ENCODE results near the gene PAPOLG.
A peak's percentile ranks its signal among the peaks of the same experiment; 100 is the strongest.
"Not testable (repeated sequence)": the region's sequence is repeated elsewhere in the genome, so short reads cannot be mapped to it uniquely, and the experiment has no call there.

The PAPOLG gene

DNA sequence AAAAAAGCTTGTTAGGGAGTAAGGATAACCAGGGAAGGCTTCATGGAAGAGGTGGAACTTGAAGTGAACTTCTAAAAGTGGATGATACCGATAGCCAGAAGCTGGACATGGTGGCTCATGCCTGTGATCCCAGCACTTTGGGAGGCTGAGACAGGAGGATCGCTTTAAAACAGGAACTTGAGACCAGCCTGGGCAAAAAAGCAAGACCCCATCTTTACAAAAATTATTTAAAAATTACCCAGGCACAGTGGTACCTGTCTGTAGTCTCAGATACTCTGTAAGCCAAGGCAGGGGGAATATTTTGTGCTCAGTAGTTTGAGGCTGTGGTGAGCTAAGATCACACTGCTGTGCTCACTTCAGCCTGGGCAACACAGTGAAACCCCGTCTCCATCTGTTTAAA lies 10.2 kb downstream of the PAPOLG start:
- no peak for DNase-seq (ENCODE audit: low read depth)
- H3K4me3 ChIP-seq (ENCODE audit: low read depth, low read length), result no peak overlapping the region

DNA sequence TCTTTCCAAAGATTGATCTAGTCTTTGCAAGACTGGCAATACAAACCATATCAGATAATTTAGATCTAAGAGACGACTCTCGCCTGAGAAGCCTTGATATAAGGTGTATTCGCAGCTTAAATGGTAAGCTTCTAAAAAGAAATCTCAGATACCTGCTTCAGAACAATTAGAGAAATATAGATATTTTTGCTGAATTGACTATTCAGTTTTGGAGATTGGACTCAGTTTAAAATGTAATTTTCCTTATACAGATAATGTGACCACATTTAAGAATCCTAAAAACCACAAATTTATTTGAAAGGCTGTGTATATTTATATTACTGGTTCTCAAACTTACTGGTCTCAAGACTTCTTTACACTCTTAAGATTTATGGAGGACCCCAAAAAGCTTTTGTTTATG lies 15.4 kb downstream of the PAPOLG start:
- DNase-seq (ENCODE audit: low read depth), result no peak
- no peak overlapping the region for H3K4me3 ChIP-seq (ENCODE audit: low read depth, low read length)

DNA sequence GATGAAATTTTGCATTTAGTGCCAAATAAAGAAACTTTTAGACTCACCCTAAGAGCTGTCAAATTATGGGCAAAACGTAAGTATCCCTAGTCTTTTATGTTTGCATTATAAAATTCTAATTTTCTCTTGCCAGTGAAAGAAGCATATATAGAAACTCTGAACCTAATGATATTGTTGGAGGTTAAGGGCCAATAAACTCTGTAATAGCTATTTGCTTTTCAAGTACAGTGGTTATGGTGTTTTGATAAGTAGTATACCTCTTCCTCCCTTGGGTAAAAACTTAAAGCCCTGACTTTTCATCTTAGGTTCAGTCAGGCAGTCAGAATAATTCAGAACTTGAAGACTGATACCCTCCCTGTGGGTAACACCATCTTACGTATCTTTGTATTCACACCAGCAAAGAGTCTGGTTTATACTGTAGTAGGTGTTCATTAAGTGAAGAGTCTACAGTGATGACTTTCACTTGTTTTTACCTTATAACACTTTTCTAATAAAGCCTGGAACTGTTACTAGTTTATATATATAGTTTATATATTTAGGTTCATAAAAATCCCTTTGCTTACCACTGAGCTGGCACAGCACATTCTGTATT lies 19.1 kb downstream of the PAPOLG start:
- DNase-seq (ENCODE audit: low read depth), result no peak
- H3K4me3 ChIP-seq (ENCODE audit: low read depth, low read length), result no peak overlapping the region

DNA sequence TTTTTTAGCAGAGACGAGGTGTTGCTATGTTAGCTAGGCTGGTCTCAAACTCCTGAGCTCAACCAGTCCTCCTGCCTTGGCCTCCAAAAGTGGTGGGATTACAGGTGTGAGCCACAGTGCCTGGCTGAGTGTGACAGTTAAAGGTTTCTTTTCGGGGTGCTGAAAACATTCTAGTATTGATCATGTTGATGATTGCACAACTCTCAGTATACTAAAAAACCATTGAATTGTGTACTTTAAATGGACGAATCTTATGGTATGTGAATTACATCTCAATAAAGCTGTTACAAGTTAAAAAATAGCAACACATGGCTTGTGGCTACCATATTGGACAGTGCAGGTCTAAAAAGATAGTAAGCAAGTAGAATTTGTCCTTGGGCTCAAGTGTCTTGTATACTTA lies 22.3 kb downstream of the PAPOLG start:
- no peak overlapping the region for H3K4me3 ChIP-seq (ENCODE audit: low read depth, low read length)
- DNase-seq (ENCODE audit: low read depth), result no peak

DNA sequence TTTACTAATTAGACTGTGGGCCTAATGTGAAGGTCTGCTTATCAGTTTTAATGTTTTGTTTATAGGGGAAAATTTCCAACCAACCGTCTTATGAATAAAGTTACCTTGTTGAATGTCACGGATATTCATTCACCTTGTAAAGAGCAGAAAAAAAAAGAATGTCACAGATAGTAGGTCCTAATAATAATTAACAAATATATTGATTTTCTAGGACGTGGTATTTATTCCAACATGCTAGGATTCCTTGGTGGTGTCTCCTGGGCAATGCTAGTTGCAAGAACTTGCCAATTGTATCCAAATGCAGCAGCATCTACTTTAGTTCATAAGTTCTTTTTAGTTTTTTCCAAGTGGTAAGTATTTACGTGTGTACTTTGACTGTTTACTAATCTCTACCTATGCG lies 23.4 kb downstream of the PAPOLG start:
- no peak for DNase-seq (ENCODE audit: low read depth)
- no peak overlapping the region for H3K4me3 ChIP-seq (ENCODE audit: low read depth, low read length)

DNA sequence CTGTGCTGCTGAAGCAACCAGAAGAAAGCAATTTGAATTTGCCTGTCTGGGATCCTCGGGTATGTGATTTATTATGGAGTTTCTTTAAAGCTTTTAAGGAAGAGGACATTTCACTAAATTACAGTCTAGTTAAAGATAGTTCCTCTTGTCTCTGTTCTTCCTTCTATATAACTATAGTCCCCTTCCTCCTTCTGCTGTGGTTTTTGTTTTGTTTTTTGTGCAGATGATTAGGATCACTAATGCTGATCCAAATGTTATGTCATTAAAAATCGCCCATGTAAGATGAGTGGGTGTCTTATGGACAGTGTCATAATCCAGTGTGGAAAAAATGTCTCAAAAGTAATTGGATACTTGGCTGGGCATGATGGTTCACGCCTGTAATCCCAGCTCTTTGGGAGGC lies 24.7 kb downstream of the PAPOLG start:
- H3K4me3 ChIP-seq (ENCODE audit: low read depth, low read length), result no peak overlapping the region
- DNase-seq (ENCODE audit: low read depth), result no peak

DNA sequence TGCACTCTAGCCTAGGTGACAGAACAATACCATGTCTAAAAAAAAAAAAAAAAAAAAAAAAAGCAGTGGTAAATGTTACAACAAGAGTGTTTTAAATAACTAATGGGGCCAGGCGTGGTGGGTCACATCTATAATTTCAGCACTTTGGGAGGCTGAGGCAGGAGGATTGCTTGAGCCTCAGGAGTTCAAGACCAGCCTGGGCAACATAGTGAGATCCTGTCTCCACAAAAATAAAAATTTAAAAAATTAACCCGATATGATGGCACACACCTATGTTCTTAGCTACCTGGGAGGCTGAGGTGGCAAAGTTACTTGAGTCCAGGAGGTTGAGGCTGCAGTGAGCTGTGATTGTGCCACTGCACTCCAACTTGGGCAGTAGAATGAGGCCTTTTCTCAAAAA lies 37.1 kb downstream of the PAPOLG start:
- DNase-seq (ENCODE audit: low read depth), result no peak
- no peak overlapping the region for H3K4me3 ChIP-seq (ENCODE audit: low read depth, low read length)

DNA sequence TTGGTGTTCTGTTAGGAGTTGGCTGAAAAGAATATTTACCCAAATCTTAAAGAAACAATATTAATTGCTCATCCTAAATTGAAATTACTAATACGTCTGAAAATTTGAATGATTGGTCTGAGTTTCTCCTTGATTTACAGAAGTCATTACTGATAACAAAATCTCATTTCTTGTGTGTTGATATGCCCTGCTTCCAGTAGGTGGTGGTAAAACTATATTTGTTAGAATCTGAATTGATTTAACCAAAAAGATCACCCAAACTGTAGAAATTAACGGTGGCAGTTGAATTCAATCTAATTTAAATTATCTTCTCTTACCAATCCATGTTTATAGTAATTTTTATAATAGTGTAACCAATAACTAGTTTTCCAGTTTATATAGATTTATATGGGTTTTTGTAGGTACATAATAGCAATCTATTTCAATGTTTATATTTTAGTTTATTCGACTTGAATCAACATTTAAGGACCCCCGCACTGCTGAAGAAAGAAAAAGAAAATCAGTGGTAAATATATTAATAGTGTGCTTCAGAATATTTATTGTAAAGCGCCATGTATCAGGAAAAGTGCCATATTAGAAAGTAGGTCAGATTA lies 38.3 kb downstream of the PAPOLG start:
- no peak for DNase-seq (ENCODE audit: low read depth)
- no peak overlapping the region for H3K4me3 ChIP-seq (ENCODE audit: low read depth, low read length)

DNA sequence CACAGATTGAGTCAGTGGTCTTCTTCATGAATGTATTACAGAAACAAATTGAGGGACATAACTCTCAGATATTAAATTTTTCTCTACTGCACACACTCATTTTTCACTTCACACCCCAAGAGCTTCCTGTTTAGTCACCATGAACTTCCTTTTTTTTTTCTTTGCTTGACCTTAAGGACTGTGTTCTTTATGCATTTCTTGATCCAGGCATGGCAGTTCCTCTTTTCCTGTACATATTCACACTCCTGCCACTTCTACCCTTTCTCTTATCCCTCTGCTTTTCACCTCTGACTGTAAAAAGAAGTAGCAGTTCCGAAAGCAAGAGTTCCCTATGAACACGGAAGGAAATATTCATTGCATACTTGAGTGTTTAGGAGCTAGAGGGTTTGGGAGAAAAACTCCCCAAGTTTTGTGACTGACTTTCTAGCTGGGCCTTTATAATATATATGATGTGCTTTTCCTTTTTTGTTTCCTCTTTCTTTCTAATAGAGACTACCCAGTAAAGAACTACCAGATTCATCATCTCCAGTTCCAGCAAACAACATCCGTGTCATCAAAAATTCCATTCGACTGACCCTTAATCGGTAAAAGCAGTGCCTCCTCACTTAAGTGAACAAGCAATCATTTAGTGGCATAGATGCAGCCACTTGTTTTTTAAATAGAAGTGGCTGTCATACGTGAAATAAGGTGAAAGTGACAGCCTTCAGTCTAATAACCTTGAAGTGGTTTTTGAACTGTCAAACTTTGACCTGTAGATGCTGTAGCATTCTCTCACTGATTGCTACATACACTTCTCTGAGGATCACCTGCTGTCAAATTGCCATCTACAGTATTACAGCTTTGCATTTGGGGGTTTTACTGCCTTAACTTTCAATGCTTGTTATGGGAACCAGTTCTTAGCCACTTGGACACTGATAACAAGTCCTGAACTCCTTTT lies 40.8 kb downstream of the PAPOLG start:
- no peak overlapping the region for H3K4me3 ChIP-seq (ENCODE audit: low read depth, low read length)
- no peak for DNase-seq (ENCODE audit: low read depth)

DNA sequence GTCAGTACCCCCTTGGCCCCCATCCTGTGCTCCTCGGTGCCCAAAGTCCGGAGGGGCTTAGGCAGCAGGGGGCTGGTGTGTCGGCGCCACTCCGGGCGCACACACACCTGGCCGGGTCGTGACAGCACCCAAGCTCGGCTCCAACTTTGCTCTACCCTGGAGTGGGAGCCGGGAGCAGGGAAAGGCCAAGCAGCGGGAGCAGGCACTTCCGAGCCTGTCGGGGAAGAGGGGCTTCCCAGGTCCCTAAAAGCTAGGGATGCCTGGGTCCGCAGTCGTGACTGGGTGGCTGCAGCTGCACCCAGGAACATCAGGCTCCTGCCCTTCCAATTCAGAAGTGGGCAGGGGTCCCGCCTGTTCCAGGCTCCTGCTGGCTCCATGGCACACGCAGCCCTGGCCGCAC lies 48.4 kb downstream of the PAPOLG start:
- H3K4me3 ChIP-seq (ENCODE audit: low read depth, low read length), result no peak overlapping the region
- no peak for DNase-seq (ENCODE audit: low read depth)

DNA sequence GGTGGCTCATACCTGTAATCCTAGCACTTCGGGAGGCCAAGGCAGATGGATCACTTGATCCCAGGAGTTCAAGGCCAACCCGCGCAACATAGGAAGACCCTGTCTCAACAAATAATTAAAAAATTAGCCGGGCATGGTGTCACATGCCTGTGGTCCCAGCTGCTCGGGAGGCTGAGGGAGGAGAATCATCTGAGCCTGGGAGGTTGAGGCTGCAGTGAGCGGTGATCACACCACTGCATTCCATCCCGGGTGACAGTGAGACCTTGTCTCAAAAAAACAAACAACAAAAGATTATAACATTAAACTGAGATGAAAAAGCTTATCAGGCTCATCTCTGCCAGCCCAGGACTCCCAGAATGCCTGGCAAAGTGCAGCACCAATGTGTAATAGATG lies 50.5 kb downstream of the PAPOLG start:
- no peak overlapping the region for H3K4me3 ChIP-seq (ENCODE audit: low read depth, low read length)
- no peak for DNase-seq (ENCODE audit: low read depth)

DNA sequence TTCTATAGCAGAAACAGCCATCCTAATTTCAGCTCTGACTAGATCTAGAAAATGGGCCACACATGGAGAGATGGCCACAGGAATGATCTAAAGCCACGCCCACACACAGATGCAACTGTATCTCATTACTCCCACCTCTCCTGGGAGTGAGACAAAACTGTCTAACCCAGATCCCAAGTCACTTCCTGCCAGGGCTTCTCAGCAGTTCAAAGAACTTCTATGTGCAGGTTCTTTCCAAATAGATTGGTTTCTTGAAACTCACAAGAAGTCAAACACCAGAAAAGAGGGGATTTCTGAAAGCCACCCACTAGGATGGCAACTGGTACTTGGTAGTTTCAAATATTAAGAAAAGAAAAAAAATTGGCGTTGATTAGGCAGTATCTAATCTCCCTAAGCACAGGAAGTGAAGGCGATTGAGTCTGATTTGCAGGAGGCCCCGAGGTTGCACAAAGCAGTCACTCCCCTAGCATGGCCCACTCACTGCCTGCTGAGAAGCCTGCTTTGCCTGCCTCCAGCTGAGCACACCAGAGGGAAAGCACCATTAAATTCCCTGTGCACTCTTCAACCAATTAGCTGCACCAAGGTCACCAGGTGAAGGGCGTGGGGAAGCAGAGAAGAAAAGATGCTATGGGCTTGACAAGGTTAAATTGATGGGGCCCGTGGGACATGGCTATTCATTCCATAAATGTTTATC lies 51.1 kb downstream of the PAPOLG start:
- H3K4me3 ChIP-seq (ENCODE audit: low read depth, low read length), result no peak overlapping the region
- DNase-seq (ENCODE audit: low read depth), result peak; percentile 53

DNA sequence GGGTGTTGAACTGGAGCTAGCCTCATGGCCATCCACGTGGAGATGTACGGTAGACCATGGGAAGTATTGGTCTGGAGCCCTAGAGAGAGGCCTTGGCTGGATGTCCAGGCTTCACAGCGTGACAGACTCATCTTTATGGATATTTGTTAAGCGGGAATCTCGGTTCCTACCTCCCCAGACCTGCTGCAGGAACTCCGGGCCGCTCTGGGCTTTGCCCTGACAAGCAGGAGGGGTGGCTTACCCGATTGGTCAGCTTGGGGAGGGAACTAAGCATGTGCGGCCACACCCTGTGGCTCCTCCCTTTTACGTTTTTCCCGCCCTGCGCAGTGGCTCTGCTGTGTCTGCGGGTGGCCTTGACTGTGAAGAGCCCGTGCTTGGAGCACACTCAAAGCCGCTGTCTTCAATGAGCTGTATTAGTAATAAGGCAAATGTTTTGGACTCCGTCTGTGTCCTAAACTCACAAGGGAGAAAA lies 52.3 kb downstream of the PAPOLG start:
- no peak overlapping the region for H3K4me3 ChIP-seq (ENCODE audit: low read depth, low read length)
- DNase-seq (ENCODE audit: low read depth), result no peak

DNA sequence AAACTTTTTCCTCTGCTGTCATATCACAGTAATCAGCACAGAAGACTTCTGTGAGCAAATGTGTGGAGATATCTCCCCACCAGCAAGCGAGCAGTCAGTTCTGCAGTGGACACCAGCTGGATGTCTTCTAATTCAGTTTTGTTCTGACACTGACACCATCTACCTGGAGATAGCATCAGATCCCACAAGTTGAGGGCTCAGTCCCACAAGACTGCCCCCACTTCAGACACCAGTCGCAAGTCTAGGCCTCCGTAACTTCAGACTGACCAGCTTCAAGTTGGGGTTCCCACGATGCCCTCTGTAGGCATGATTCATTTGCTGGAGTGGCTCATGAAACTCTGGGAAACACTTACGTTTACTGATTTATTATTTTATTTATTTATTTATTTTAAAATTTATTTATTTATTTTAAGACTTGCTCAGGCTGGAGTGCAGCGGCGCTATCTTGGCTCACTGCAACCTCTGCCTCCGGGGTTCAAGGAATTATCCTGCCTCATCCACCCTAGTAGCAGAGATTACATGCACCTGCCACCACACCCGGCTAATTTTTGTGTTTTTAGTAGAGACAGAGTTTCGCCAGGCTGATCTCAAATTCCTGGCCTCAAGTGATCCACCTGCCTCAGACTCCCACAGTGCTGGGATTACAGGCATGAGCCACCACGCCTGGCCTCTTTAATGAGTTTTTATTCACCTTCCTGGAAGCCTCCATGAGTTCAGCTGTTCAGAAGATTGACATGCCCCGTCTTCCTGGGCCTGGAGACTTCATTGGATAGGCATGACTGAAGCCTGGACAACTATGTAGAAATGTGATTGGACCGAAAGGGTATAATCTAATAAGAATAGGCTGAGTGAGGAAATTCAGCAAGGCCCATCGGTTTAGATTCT lies 55.7 kb downstream of the PAPOLG start:
- DNase-seq (ENCODE audit: low read depth), result no peak
- no peak overlapping the region for H3K4me3 ChIP-seq (ENCODE audit: low read depth, low read length)

DNA sequence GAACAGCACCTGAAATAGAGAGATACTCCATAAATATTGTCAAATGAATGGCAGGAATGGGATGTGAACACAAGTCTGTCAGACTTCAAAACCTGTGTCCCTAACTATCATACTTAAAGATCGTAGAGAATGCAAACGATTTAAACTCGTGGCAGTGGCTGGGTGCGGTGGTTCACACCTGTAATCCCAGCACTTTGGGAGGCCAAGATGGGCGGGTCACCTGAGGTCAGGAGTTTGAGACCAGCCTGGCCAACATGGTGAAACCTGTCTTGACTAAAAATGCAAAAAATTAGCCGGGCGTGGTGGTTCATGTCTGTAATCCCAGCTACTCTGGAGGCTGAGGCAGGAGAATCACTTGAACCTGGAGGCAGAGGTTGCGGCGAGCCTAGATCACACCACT lies 61.1 kb downstream of the PAPOLG start:
- DNase-seq (ENCODE audit: low read depth); H3K4me3 ChIP-seq (ENCODE audit: low read depth, low read length): not testable (repeated sequence)

DNA sequence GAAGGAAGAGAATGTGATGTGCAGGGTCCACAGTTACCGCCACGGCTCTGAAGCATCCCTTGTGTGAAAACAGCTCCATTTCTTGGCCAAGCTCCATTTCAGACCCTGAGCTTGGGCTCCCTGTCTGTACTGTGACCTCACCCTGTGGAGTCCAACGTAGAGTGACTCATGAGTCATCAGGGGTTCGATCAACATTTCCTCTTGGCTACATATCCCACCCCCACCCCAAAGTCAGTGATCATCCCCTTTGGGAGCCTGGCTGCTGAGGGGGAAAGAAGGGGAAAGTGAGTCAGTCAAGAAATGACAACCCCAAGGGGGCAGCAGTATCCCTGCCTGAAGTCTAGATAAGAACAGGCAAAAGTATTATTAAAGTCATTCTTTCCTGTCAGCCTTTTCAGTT lies 62.2 kb downstream of the PAPOLG start:
- DNase-seq (ENCODE audit: low read depth), result no peak
- no peak overlapping the region for H3K4me3 ChIP-seq (ENCODE audit: low read depth, low read length)

DNA sequence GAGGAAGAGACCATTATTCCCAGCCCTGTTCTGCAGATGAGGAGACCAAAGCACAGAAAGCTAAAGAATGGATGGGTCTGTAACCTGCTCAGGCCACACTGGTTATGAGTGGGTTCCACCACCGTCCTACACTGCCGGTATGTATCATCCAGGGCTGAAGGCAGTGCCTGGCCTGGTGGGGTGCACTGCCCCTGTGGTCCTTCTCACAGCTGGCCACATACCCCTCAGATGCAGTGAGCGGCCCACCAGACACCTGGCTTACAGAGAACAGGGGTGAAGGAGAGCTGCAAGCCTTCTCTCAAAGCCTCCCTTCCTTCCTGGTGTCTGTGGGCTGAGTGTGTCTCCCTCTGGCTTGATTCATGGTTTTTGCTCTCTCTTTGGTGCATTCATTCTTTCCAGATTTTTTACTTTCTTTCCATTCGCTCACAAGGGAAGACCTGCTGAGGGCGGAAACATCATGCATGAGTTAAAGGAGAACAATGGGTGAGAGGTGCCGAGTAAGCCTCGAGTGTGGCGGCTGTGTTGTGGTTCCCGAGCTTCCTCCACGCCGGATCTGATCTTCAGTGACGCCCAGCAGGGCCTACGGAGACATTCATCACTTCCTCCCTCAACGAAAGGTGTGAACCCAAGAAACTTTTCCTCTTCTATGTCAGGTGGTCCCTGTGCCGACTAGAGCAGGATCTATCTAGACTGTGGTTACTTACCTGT lies 63.2 kb downstream of the PAPOLG start:
- no peak overlapping the region for H3K4me3 ChIP-seq (ENCODE audit: low read depth, low read length)
- no peak for DNase-seq (ENCODE audit: low read depth)

DNA sequence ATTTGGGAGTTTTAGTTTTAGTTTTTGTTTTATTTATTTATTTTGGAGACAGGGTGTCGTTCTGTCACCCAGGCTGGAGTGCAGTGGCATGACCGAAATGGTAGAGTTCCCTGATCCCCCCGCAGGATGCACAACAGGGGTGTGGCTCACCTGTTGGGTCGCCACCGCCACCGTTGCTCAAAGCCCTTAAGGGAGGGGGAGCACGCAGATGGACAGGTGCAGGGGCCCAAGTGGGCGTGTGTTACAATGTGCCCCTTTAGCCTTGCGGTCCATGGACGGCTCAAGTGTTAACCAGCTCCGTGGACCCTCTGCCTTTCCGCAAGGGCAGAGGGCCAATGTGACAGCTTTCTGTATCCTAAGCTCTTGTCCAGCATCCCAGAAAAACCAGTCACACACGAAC lies 63.9 kb downstream of the PAPOLG start:
- no peak overlapping the region for H3K4me3 ChIP-seq (ENCODE audit: low read depth, low read length)
- DNase-seq (ENCODE audit: low read depth), result no peak
